HepG2 (cell line): Measurements from ENCODE around the gene TMEM100. TPM values are rescaled to one million over a fixed set of nuclear protein-coding genes. Genes with fewer than 3 reads are reported as not detected.

ENCODE experiments used
- ATAC-seq: fragments of 200-7000 bp; cut with Tn5 transposase; 3 replicates; pipeline ENCODE4 v1.9.1; 2020; ENCODE audit warnings: mild to moderate bottlenecking, moderate library complexity
- BruUV-seq: library from RNA; stranded (reverse); fragments of 400-500 nt; replicated peaks from 2 replicates; lab custom pipeline; 2021; lab: Mats Ljungman, UMichigan
- CTCF ChIA-PET: fragments of 300-600 bp; formaldehyde crosslinking; extraction: SDS; loops from one replicate; lab custom pipeline; 2021; ENCODE audit warnings: low total read pairs, inconsistent platforms, low intra/inter-chr PET ratio; lab: Yijun Ruan, JAX
- POLR2A ChIA-PET: fragments of 350-600 bp; sonication (Branson Sonifier 250); formaldehyde crosslinking; loops from one replicate; lab custom pipeline; 2020; ENCODE audit warnings: antibody characterized with exemption, inconsistent platforms; lab: Yijun Ruan, JAX
- DNase-seq: peaks from one replicate; pipeline ENCODE4 v3.0.0-alpha.2; 2015; ENCODE audit warnings: low spot score
- FAIRE-seq: peaks from 3 replicates; lab custom pipeline; 2011; peaks lifted over from hg19 to GRCh38; lab: Jason Lieb, UNC
- H2AFZ ChIP-seq: one replicate; pipeline ENCODE4 v1.6.1; 2011; ENCODE audit warnings: low read length, inconsistent platforms
- H3K27ac ChIP-seq: fragments of 300-600 bp; 3 replicates; pipeline ENCODE4 v1.8.0; 2011; ENCODE audit warnings: mixed run types, mild to moderate bottlenecking, mixed read lengths, low read length, inconsistent platforms; ENCODE audit not compliant: insufficient read depth; ENCODE audit errors: extremely low read length
- H3K27me3 ChIP-seq, 2 experiments: fragments of 200-600 bp in 1 of 2; 2 replicates in 1 of 2; 3 replicates in 1 of 2; pipeline versions ENCODE4 v1.6.0 to v1.8.0; 2011; ENCODE audit warnings: low read length in 2 of 2, mild to moderate bottlenecking in 2 of 2, moderate library complexity in 2 of 2, inconsistent platforms in 1 of 2; ENCODE audit not compliant: insufficient read depth in 2 of 2, control insufficient read depth in 1 of 2
- H3K36me3 ChIP-seq, 2 experiments: fragments of 200-600 bp in 1 of 2; replicated peaks in 1 of 2; 2 replicates in 1 of 2; 3 replicates in 1 of 2; pipeline versions ENCODE4 v1.5.1 to v1.8.0; 2011; ENCODE audit warnings: low read length in 2 of 2, inconsistent platforms in 1 of 2; ENCODE audit not compliant: insufficient read depth in 2 of 2, control insufficient read depth in 1 of 2
- H3K4me1 ChIP-seq: 2 replicates; pipeline ENCODE4 v1.5.1; 2012; ENCODE audit warnings: low read length, inconsistent platforms; ENCODE audit not compliant: insufficient read depth
- H3K4me2 ChIP-seq: 2 replicates; pipeline ENCODE4 v1.6.0; 2011; ENCODE audit warnings: low read depth, low read length, inconsistent platforms
- H3K4me3 ChIP-seq, 3 experiments: fragments of 200-600 bp in 1 of 3; sonication (generic), shearing (Covaris generic) in 1 of 3; replicated peaks in 1 of 3; 2 replicates each; pipeline ENCODE4 v1.5.1; 2011 to 2016; ENCODE audit warnings: low read length in 3 of 3, inconsistent platforms in 2 of 3, low read depth in 2 of 3, mild to moderate bottlenecking in 2 of 3, control low read depth in 1 of 3, mixed read lengths in 1 of 3; ENCODE audit not compliant: insufficient read depth in 1 of 3
- H3K79me2 ChIP-seq: one replicate; pipeline ENCODE4 v1.6.1; 2011; ENCODE audit warnings: low read length, inconsistent platforms; ENCODE audit not compliant: insufficient read depth
- H3K9ac ChIP-seq: 2 replicates; pipeline ENCODE4 v1.6.0; 2011; ENCODE audit warnings: mild to moderate bottlenecking, low read depth, low read length, inconsistent platforms; ENCODE audit not compliant: insufficient read depth
- H3K9me3 ChIP-seq: 2 replicates; pipeline ENCODE4 v1.5.1; 2012; ENCODE audit warnings: mild to moderate bottlenecking, low read length
- H4K20me1 ChIP-seq: 2 replicates; pipeline ENCODE4 v1.6.0; 2011; ENCODE audit warnings: inconsistent platforms, mild to moderate bottlenecking, low read length, moderate library complexity; ENCODE audit not compliant: insufficient read depth
- BORCS8-MEF2B ChIP-seq: sonication (generic); formaldehyde crosslinking; IDR thresholded peaks from 2 replicates; pipeline ENCODE4 v1.8.0; 2022; ENCODE audit warnings: mild to moderate bottlenecking, missing genetic modification reagents
- ELF3 ChIP-seq: IDR thresholded peaks from 2 replicates; pipeline ENCODE4 v1.6.1; 2016; ENCODE audit warnings: missing genetic modification reagents, missing compliant biosample characterization
- FOXA1 ChIP-seq, 2 experiments: fragments of 450-650 bp in 1 of 2; sonication (generic) in 1 of 2; formaldehyde crosslinking in 1 of 2; IDR thresholded peaks; 2 replicates each; pipeline versions ENCODE4 v1.4.0 to v1.6.1; 2016 to 2020; ENCODE audit warnings: missing genetic modification reagents in 1 of 2
- GZF1 ChIP-seq: sonication (generic); formaldehyde crosslinking; IDR thresholded peaks from 2 replicates; pipeline ENCODE4 v1.5.1; 2020; ENCODE audit warnings: mild to moderate bottlenecking, missing genetic modification reagents
- HMGXB3 ChIP-seq: sonication (generic); formaldehyde crosslinking; IDR thresholded peaks from 2 replicates; pipeline ENCODE4 v1.4.0; 2020; ENCODE audit warnings: missing genetic modification reagents, borderline replicate concordance
- IKZF4 ChIP-seq: sonication (generic); formaldehyde crosslinking; IDR thresholded peaks from 2 replicates; pipeline ENCODE4 v1.5.1; 2020; ENCODE audit warnings: borderline replicate concordance, mild to moderate bottlenecking, low read depth, missing genetic modification reagents; ENCODE audit errors: not compliant biosample characterization
- JUND ChIP-seq: sonication (generic); formaldehyde crosslinking; IDR thresholded peaks from 2 replicates; pipeline ENCODE4 v1.8.0; 2022; ENCODE audit warnings: mild to moderate bottlenecking, missing genetic modification reagents
- KLF12 ChIP-seq: sonication (generic); formaldehyde crosslinking; IDR thresholded peaks from 2 replicates; pipeline ENCODE4 v1.4.0; 2020; ENCODE audit warnings: missing genetic modification reagents, borderline replicate concordance
- MYPOP ChIP-seq: sonication (generic); formaldehyde crosslinking; IDR thresholded peaks from 2 replicates; pipeline ENCODE4 v1.8.1; 2023; ENCODE audit warnings: mild to moderate bottlenecking, moderate library complexity, missing genetic modification reagents
- RAD21 ChIP-seq: fragments of 450-650 bp; formaldehyde crosslinking; IDR thresholded peaks from 2 replicates; pipeline ENCODE4 v1.5.0; 2020; ENCODE audit warnings: mild to moderate bottlenecking
- SMC3 ChIP-seq: IDR thresholded peaks from 2 replicates; pipeline ENCODE4 v1.6.1; 2011; ENCODE audit warnings: low read length, improper control_type of control experiment
- TIGD3 ChIP-seq: sonication (generic); formaldehyde crosslinking; IDR thresholded peaks from 2 replicates; pipeline ENCODE4 v1.5.1; 2020; ENCODE audit warnings: mild to moderate bottlenecking, missing genetic modification reagents, borderline replicate concordance
- ZBTB3 ChIP-seq: sonication (generic); formaldehyde crosslinking; IDR thresholded peaks from 2 replicates; pipeline ENCODE4 v1.4.0; 2020; ENCODE audit warnings: low read depth, mild to moderate bottlenecking, moderate library complexity, missing genetic modification reagents, borderline replicate concordance
- ZNF101 ChIP-seq: sonication (generic); formaldehyde crosslinking; IDR thresholded peaks from 2 replicates; pipeline ENCODE4 v1.4.0; 2020; ENCODE audit warnings: mild to moderate bottlenecking, low read depth, missing genetic modification reagents, borderline replicate concordance
- ZNF276 ChIP-seq: sonication (generic); formaldehyde crosslinking; IDR thresholded peaks from 2 replicates; pipeline ENCODE4 v1.4.0; 2020; ENCODE audit warnings: mild to moderate bottlenecking, low read depth, missing genetic modification reagents
- ZNF572 ChIP-seq: sonication (generic); formaldehyde crosslinking; IDR thresholded peaks from 2 replicates; pipeline ENCODE4 v1.5.1; 2020; ENCODE audit warnings: mild to moderate bottlenecking, missing genetic modification reagents
- WGBS: methylation state at CpG from one replicate; pipeline ENCODE4 v1.1.6; 2017; ENCODE audit warnings: low lambda C conversion rate; 5-methylcytosine and 5-hydroxymethylcytosine counted together
- in situ Hi-C: cut with HindIII; loops from 2 replicates; pipeline ENCODE4 v1.10.0; 2017; ENCODE audit warnings: low pct_unique_long_range_greater_than_20kb; ENCODE audit not compliant: extremely low pct_ligation_motif_present
- intact Hi-C: fragments of 100-400 bp; cut with micrococcal nuclease; formaldehyde crosslinking; loops from one replicate; pipeline ENCODE4 v1.10.0; 2022; ENCODE audit not compliant: unreplicated experiment
- polyA plus RNA-seq, 8 experiments: library from polyadenylated mRNA; depleted of rRNA in 3 of 8; stranded (reverse) in 7 of 8; unstranded in 1 of 8; fragments of >200 nt; fragmentation: Illumina TruSeq in 4 of 8; extraction: Trizol in 4 of 8; gene quantifications; 2 replicates each; pipeline versions ENCODE4 v1.2.1 to v1.2.3, GENCODE V29; 2011 to 2016; ENCODE audit warnings: low read depth in 4 of 8, missing spikeins in 1 of 8, mixed read lengths in 1 of 8; ENCODE audit not compliant: insufficient read depth in 1 of 8
- total RNA-seq, 5 experiments: library from RNA; depleted of rRNA; stranded (reverse); fragments of >200 nt; fragmentation: Illumina TruSeq; extraction: Trizol; gene quantifications; 2 replicates each; pipeline ENCODE4 v1.2.3, GENCODE V29; 2016; ENCODE audit warnings: low read depth in 1 of 5

Gene TMEM100
- total and polyA plus RNA-seq, 2 of the 13 experiments (the other 11 are each of a cell fraction or from before 2014, with no cell fraction given): not detected

- Histone ChIP-seq H3K4me2 (no peak overlapping the region), H4K20me1 (no peaks in the 10 kb centered on the region), H3K36me3 (no peaks in the 10 kb centered on the region), H3K9me3 (no peaks in the 10 kb centered on the region), H3K4me3 (no peak overlapping the region), H3K4me1 (peaks cover 6% of the 10 kb centered on the region; the same call in 1 of the 2 replicates), H3K27ac (no peak overlapping the region), H3K79me2 (no peaks in the 10 kb centered on the region), H3K27me3 (peaks cover 0 to 17% of the 10 kb centered on the region in 2 experiments; a peak in 2 of 5 replicates), H2AFZ (no peak overlapping the region), H3K9ac (no peak overlapping the region)
- in situ Hi-C loops (no loop called here), intact Hi-C loops (no loop called here)
- BruUV-seq: no TSS peak
- no peak for ATAC-seq
- no peak for DNase-seq
- no peak for FAIRE-seq
- 5% methylated on average over 1 of the region's 1 CpG for WGBS
- CTCF ChIA-PET: no interaction called here
- POLR2A ChIA-PET: no interaction called here
- no peak for TF ChIP-seq ZNF572 (CRISPR knock-in tag)
- TF ChIP-seq HMGXB3 (CRISPR knock-in tag): no peak
- no peak for TF ChIP-seq JUND (CRISPR knock-in tag)
- no peak for TF ChIP-seq SMC3
- TF ChIP-seq TIGD3 (CRISPR knock-in tag): no peak
- TF ChIP-seq FOXA1 (IDR thresholded peaks at IDR 0.05): no peak
- TF ChIP-seq FOXA1 (CRISPR knock-in tag; IDR thresholded peaks at IDR 0.05): no peak
- TF ChIP-seq BORCS8-MEF2B (CRISPR knock-in tag): no peak
- TF ChIP-seq IKZF4: no peak
- TF ChIP-seq ZNF101: no peak
- TF ChIP-seq KLF12 (CRISPR knock-in tag): no peak
- no peak for TF ChIP-seq ELF3 (CRISPR knock-in tag)
- TF ChIP-seq RAD21 (CRISPR knock-in tag): no peak
- no peak for TF ChIP-seq ZNF276 (CRISPR knock-in tag)
- no peak for TF ChIP-seq ZBTB3
- no peak for TF ChIP-seq GZF1
- no peak for TF ChIP-seq MYPOP
Observed at GRCh38 chr17:55730380-55730779, 7.7 kb upstream of the TMEM100 start.
